B cell (primary cell): ENCODE measurements around the gene GPR61. TPM values are rescaled to one million over a fixed set of nuclear protein-coding genes. Genes with fewer than 3 reads are reported as not detected.

ENCODE experiments used
- ATAC-seq: fragments of 200-7000 bp; cut with Tn5 transposase; one replicate; pipeline ENCODE4 v1.10.0; 2021; ENCODE audit warnings: low read depth, mild to moderate bottlenecking, moderate number of reproducible peaks, moderate library complexity
- CTCF ChIA-PET: fragments of 350-600 bp; sonication (Branson Sonifier 250); formaldehyde crosslinking; loops from one replicate; lab custom pipeline; 2021; ENCODE audit warnings: antibody characterized with exemption, inconsistent platforms; lab: Charles Lee
- POLR2A ChIA-PET: fragments of 350-600 bp; sonication (Branson Sonifier 250); formaldehyde crosslinking; loops from one replicate; lab custom pipeline; 2021; ENCODE audit warnings: antibody characterized with exemption; lab: Charles Lee
- DNase-seq: peaks from one replicate; pipeline ENCODE4 v3.0.0; 2013
- H2AFZ ChIP-seq: 2 replicates; pipeline ENCODE4 v1.6.1; 2012; ENCODE audit warnings: mild to moderate bottlenecking, low read depth, low read length; ENCODE audit not compliant: insufficient read depth, poor library complexity, severe bottlenecking
- H3K27ac ChIP-seq, 2 donors: 1 replicate in 1 of 2; 2 replicates in 1 of 2; pipeline ENCODE4 v1.5.1; 2012 to 2013; ENCODE audit warnings: low read length in 2 of 2, mild to moderate bottlenecking in 2 of 2, moderate library complexity in 1 of 2
- H3K27me3 ChIP-seq, 4 experiments: fragments of 200-600 bp in 1 of 4; sonication (generic) in 1 of 4; replicated peaks in 1 of 4; 1 replicate in 2 of 4; 2 replicates in 2 of 4; pipeline versions ENCODE4 v1.6.1 to v1.7.0; 2013 to 2016; ENCODE audit warnings: low read length in 3 of 4, mild to moderate bottlenecking in 2 of 4, mixed read lengths in 1 of 4, moderate library complexity in 1 of 4; ENCODE audit not compliant: insufficient read depth in 4 of 4, control insufficient read depth in 3 of 4; ENCODE audit errors: control extremely low read depth in 1 of 4
- H3K36me3 ChIP-seq, 2 experiments: replicated peaks in 1 of 2; 1 replicate in 1 of 2; 2 replicates in 1 of 2; pipeline versions ENCODE4 v1.6.1 to v1.7.1; 2013; ENCODE audit warnings: low read length in 1 of 2; ENCODE audit not compliant: insufficient read depth in 2 of 2, control insufficient read depth in 1 of 2; ENCODE audit errors: control extremely low read depth in 1 of 2, extremely low read depth in 1 of 2
- H3K4me1 ChIP-seq, 2 donors: fragments of 200-600 bp in 1 of 2; sonication (generic) in 1 of 2; 1 replicate in 1 of 2; 2 replicates in 1 of 2; pipeline versions ENCODE4 v1.5.1 to v1.6.1; 2013 to 2017; ENCODE audit warnings: low read length in 2 of 2; ENCODE audit not compliant: control insufficient read depth in 2 of 2, insufficient read depth in 2 of 2
- H3K4me2 ChIP-seq: replicated peaks from 2 replicates; pipeline ENCODE3; 2012; ENCODE audit warnings: mild to moderate bottlenecking, low read depth, low read length; ENCODE audit not compliant: poor library complexity, severe bottlenecking
- H3K4me3 ChIP-seq, 5 experiments: fragments of 200-600 bp in 1 of 5; sonication (generic) in 1 of 5; 1 replicate in 3 of 5; 2 replicates in 2 of 5; pipeline versions ENCODE4 v1.5.1 to v1.7.0; 2011 to 2016; ENCODE audit warnings: low read length in 4 of 5, mild to moderate bottlenecking in 4 of 5, low read depth in 2 of 5, control low read depth in 1 of 5, moderate library complexity in 1 of 5; ENCODE audit not compliant: insufficient read depth in 1 of 5; ENCODE audit errors: control extremely low read depth in 1 of 5, extremely low read depth in 1 of 5
- H3K79me2 ChIP-seq: fragments of 200-600 bp; sonication (generic); one replicate; pipeline ENCODE4 v1.6.0; 2016; ENCODE audit warnings: low read length; ENCODE audit not compliant: control insufficient read depth, insufficient read depth
- H3K9ac ChIP-seq: fragments of 200-600 bp; sonication (generic); 2 replicates; pipeline ENCODE4 v1.6.1; 2017; ENCODE audit warnings: mild to moderate bottlenecking, low read length, moderate library complexity
- H3K9me3 ChIP-seq, 3 donors: one replicate each; pipeline versions ENCODE4 v1.6.1 to v1.7.1; 2013; ENCODE audit warnings: low read length in 2 of 3; ENCODE audit not compliant: control insufficient read depth in 2 of 3, insufficient read depth in 1 of 3; ENCODE audit errors: control extremely low read depth in 1 of 3
- H4K20me1 ChIP-seq: 2 replicates; pipeline ENCODE4 v1.6.0; 2012; ENCODE audit warnings: mild to moderate bottlenecking, low read length; ENCODE audit not compliant: insufficient read depth, control insufficient read depth, poor library complexity, severe bottlenecking
- H3K27ac Mint-ChIP-seq: one replicate; pipeline ENCODE4 v1.8.0; 2021; ENCODE audit warnings: mixed read lengths
- H3K27me3 Mint-ChIP-seq: one replicate; pipeline ENCODE4 v1.8.0; 2021; ENCODE audit warnings: mixed read lengths
- H3K4me1 Mint-ChIP-seq: one replicate; pipeline ENCODE4 v1.8.0; 2021; ENCODE audit warnings: mixed read lengths
- H3K4me3 Mint-ChIP-seq: one replicate; pipeline ENCODE4 v1.8.0; 2021; ENCODE audit warnings: mixed read lengths
- H3K9me3 Mint-ChIP-seq: one replicate; pipeline ENCODE4 v1.8.0; 2022; ENCODE audit warnings: mixed read lengths; ENCODE audit not compliant: insufficient read depth
- CTCF ChIP-seq: fragments of 200-600 bp; IDR thresholded peaks from one replicate; pipeline ENCODE4 v1.8.0; 2022; ENCODE audit warnings: antibody characterized with exemption, mild to moderate bottlenecking
- EZH2 ChIP-seq: IDR thresholded peaks from 2 replicates; pipeline ENCODE4 v1.6.1; 2012; ENCODE audit warnings: borderline replicate concordance, low read depth, mild to moderate bottlenecking, moderate library complexity, low read length; ENCODE audit not compliant: insufficient read depth, poor library complexity, severe bottlenecking
- WGBS: methylation state at CpG from one replicate; pipeline ENCODE4 v1.1.5; 2013; ENCODE audit warnings: missing lambda C conversion rate; ENCODE audit not compliant: insufficient coverage; 5-methylcytosine and 5-hydroxymethylcytosine counted together
- intact Hi-C: fragments of 100-400 bp; cut with micrococcal nuclease; formaldehyde crosslinking; loops from one replicate; pipeline ENCODE4 v1.10.0; 2022
- polyA plus RNA-seq: library from polyadenylated mRNA; depleted of rRNA; stranded (reverse); fragments of >200 nt; gene quantifications from 2 replicates; pipeline ENCODE4 v1.2.3, GENCODE V29; 2012
- total RNA-seq, 2 donors: library from RNA; stranded (reverse); fragments of 120-200 nt in 1 of 2; gene quantifications; 1 replicate in 1 of 2; 2 replicates in 1 of 2; pipeline versions ENCODE4 v1.2.3 to v1.2.4, GENCODE V29; 2013 to 2022

Gene GPR61
- total and polyA plus RNA-seq, 2 donors (not counting 1 experiment from before 2014, with no cell fraction given): not detected

GRCh38 chr1:109509176-109510134 lies 30.2 kb upstream of the GPR61 start, which contains the start of gene AMIGO1:
Gene AMIGO1 (minus strand): TSS chr1:109509727. CDS start chr1:109508912, 815 bp downstream.
- intact Hi-C loops: loop anchor here (1.0 kb wide), 2 partner anchors 15 to 26 kb away; partner anchors contain the start of genes ATXN7L2 and CYB561D1
- no peaks in the 10 kb centered on the region for H3K9me3 Mint-ChIP-seq

More at GRCh38 chr1:109509176-109510134, 30.2 kb upstream of the GPR61 start, which contains the start of gene AMIGO1:
- H3K4me2 ChIP-seq: peak within 1 kb of the TSS; percentile 87
- ATAC-seq (peak; percentile 84), DNase-seq (peak; percentile 81)
- Mint-ChIP-seq H3K27me3 (peaks cover 37% of the 10 kb centered on the region), H3K4me3 (peak within 1 kb of the TSS; percentile 92), H3K27ac (peak within 1 kb of the TSS; percentile 37), H3K4me1 (peaks cover 18% of the 10 kb centered on the region)
- no peaks in the 10 kb centered on the region for H3K36me3 ChIP-seq
- TF ChIP-seq EZH2: no peak
- TF ChIP-seq CTCF: no peak
- ChIA-PET POLR2A (interaction anchor here (0.6 to 1.0 kb wide), 3 partner anchors 23 to 26 kb away, joined by 3 to 6 read pairs (median 5); partner anchors contain the start of gene ATXN7L2), CTCF (interaction anchor here (1.6 to 37.9 kb wide), 4 partner anchors 16 to 131 kb away, joined by 3 to 926 read pairs (median 20); partner anchors contain the start of genes CYB561D1 and GPR61)
- H3K9me3 ChIP-seq: no peaks in the 10 kb centered on the region
- H3K4me1 ChIP-seq: peaks cover 11 to 15% of the 10 kb centered on the region in 2 donors
- H3K4me3 ChIP-seq: peak within 1 kb of the TSS; percentile 49 to 64 (median 62)
- H3K27me3 ChIP-seq: peaks cover 0 to 9% (median 5%) of the 10 kb centered on the region in 4 experiments
- no peaks in the 10 kb centered on the region for H4K20me1 ChIP-seq
- H2AFZ ChIP-seq: peak within 1 kb of the TSS; percentile 80
- WGBS: 3% methylated on average over 95 of the region's 100 CpGs
- no peaks in the 10 kb centered on the region for H3K79me2 ChIP-seq
- H3K9ac ChIP-seq: peak within 1 kb of the TSS; percentile 65
- no peak within 1 kb of the TSS for H3K27ac ChIP-seq
